ENCODE measurements around the gene RASA3.
"Not testable (repeated sequence)": the region's sequence is repeated elsewhere in the genome, so short reads cannot be mapped to it uniquely, and the experiment has no call there.

RASA3 gene, protein sequence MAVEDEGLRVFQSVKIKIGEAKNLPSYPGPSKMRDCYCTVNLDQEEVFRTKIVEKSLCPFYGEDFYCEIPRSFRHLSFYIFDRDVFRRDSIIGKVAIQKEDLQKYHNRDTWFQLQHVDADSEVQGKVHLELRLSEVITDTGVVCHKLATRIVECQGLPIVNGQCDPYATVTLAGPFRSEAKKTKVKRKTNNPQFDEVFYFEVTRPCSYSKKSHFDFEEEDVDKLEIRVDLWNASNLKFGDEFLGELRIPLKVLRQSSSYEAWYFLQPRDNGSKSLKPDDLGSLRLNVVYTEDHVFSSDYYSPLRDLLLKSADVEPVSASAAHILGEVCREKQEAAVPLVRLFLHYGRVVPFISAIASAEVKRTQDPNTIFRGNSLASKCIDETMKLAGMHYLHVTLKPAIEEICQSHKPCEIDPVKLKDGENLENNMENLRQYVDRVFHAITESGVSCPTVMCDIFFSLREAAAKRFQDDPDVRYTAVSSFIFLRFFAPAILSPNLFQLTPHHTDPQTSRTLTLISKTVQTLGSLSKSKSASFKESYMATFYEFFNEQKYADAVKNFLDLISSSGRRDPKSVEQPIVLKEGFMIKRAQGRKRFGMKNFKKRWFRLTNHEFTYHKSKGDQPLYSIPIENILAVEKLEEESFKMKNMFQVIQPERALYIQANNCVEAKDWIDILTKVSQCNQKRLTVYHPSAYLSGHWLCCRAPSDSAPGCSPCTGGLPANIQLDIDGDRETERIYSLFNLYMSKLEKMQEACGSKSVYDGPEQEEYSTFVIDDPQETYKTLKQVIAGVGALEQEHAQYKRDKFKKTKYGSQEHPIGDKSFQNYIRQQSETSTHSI

DNA sequence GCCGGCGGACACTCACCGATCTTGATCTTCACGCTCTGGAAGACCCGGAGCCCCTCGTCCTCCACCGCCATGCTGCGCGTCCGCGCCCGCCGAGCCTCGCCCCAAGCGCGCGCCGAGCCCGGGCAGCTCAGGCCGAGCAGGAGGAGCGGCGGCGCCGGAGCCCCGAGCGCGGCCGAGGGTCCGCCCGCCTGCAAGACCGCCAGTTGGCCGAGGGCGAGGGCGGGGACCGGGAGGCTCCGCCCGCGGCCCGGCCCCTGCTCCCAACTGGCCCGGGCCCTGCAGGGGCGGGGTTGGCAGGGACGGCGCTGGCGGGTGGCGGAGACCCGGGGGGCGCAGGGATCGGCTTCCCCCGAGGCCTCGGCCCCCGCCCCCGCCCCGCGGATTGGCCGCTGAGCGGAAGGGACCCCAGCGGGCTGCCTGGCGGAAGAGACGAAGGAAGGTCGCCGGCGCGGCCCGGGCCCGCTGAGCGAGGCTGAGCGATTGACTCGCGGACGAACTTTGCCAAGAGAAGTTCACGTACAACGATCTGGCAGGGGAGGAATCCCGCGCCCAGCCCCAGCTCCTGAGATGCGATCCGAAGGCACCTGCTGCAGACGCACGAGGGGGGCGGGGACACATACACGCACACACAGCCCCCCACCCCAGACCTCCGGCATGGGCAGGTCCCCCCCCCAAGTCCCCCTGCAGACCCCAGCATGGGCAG lies at the start of gene RASA3:
TSS of gene RASA3 (minus strand) at position 205 of the 703 bp plus-strand sequence. CDS start at position 71, 134 bp downstream.
- peak in 1 of 2 donors; percentile 32 for DNase-seq (ENCODE audit: low read depth in 2 of 2)

DNA sequence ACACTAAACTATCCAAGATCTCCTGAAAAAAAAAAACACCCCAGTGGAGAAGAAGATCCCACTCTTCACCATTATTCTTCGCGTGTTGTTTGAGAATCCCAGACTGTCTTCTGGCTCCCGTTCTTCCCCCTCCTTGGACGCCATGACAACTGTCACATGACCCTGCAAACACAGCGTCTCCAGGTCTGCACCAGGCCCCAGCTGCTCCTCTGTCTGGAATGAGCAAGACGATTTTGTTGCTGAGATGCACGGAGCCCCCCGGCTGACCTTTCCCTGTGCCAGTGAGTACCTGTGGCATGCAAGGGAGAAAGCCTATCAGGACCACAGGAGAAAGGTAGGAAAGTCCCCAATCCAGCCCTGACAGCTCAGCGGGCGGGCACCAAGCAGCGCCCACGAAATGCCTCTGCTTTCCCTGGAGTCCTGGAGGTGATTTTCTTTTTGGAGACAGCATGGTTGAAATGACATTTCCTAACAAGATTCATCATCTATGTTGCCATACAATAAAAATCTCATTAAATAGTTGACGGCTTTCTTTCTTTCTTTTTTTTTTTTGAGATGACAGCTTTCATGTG lies 46.8 kb upstream of the RASA3 start, which contains the start of gene CFAP97D2:
TSS of gene CFAP97D2 (plus strand) at position 171 of the 572 bp plus-strand sequence. CDS start at position 245, 74 bp downstream.
- no peak for DNase-seq (ENCODE audit: low read depth in 2 of 2)

DNA sequence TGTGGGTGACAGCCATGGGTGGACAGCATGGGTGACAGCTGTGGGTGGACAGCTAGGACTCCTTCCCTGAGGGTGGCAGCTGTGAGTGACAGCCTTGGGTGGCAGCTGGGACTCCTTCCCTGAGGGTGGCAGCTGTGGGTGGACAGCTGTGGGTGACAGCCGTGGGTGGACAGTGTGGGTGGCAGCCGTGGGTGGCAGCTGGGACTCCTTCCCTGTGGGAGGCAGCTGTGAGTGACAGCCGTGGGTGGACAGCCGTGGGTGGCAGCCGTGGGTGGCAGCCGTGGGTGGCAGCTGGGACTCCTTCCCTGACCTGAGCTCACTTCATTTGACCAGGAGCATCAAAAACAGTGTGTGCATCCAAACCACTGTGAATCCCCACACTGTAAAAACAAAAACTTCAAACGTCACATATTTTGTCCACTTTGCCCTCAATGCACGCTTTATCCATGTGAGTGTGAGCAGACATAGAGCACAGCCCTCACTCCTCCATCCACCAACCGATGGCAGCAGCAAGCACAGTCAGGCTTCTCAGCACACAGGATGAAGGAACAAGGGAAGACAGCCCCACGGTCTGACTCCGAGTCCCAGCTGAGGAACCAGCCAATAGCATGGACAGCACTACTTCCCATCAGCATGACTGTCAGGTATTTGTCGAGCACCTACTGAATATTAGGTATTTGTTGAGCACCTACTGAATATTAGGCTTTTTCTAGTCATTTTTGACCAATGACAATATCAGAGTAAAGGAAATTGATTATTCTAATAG lies 45.0 kb upstream of the RASA3 start:
- no peak for DNase-seq (ENCODE audit: low read depth in 2 of 2)

DNA sequence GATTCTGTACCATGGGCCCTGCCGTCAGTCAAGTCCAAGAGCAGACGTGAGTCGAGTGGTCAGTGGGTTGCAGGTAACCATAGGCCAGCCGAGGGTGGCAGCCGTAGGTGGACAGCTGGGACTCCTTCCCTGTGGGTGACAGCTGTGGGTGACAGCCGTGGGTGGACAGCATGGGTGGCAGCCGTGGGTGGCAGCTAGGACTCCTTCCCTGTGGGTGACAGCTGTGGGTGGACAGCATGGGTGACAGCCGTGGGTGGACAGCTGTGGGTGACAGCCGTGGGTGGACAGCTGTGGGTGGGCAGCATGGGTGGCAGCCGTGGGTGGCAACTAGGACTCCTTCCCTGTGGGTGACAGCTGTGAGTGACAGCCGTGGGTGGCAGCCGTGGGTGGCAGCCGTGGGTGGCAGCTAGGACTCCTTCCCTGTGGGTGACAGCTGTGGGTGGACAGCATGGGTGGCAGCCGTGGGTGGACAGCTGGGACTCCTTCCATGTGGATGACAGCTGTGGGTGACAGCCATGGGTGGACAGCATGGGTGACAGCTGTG lies 44.0 kb upstream of the RASA3 start:
- DNase-seq (ENCODE audit: low read depth in 2 of 2): not testable (repeated sequence)

DNA sequence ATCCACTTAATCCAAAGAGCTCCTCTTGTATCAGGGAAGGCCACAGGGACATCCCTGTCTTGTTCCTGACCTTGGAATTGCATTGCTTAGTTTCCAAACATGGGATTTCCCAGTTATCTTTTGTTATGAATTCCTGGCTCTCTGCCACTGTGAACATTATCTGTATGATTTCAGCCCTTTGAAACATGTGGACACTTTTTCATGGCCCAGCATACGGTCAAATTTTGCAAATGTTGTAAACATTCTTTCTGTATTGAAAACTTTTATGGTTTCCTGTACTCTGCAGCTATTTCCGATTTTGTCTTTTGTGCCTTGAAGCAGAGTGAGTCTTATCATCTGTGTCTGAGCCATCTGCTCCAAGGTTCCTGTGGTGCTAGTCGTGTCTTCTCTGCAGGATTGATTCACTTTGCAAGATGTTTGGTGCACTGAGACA lies 42.1 kb upstream of the RASA3 start:
- no peak for DNase-seq (ENCODE audit: low read depth in 2 of 2)

DNA sequence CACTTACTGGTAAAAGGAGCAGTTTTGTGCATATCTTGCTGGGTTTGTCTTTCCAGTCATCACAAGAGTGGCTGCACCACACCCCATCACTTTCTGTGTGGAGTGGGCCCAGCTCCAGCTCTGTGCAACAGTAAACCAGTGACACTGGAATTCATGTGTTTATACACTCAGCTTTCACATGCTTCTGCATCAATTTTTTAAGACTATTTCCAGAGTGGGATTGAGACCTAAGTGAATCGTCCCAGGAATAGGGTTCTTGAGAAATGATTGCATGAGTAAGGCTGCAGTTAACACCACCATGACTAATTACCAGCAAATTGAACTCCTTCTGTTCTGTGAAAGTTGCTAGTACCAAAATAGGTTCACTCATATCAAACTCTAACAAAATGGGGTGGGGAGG lies 41.3 kb upstream of the RASA3 start:
- no peak for DNase-seq (ENCODE audit: low read depth in 2 of 2)

DNA sequence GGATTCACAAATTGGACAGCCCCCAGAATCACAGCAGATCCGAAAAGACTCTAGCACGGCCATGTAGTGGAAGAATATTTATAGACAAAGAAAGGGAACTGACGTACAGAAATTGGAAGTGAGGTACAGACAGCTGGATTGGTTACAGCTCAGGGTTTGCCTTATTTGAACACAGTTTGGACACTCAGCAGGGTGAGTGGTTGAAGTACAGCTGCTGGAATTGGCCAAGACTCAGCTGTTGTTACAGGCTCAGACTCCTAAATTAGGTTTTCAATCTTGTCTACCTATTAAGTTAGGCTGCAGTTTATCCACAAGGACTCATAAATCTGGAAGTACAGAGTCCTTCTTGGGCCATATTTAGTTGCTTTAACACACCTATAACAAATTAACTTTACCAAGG lies 40.8 kb upstream of the RASA3 start:
- DNase-seq (ENCODE audit: low read depth in 2 of 2): no peak

DNA sequence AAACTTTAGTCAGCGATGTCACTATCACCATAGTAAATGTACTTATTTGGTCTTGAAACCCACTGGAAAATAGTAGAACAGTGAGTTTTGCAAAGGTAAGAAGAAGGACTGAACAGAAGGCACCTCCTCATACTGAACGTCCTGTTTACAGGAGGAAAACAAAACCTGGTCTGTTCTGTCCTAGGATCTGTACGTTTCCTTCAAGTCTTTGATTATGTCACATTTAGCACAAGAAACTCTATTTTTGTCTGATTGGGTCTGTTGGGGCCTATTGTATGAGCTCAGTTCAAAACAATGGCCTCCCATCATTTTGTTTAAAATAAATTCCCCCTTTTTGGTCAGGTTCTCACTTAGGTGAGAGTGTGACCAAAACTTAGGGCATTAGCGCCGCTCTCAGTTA lies 35.5 kb upstream of the RASA3 start:
- no peak for DNase-seq (ENCODE audit: low read depth in 2 of 2)

DNA sequence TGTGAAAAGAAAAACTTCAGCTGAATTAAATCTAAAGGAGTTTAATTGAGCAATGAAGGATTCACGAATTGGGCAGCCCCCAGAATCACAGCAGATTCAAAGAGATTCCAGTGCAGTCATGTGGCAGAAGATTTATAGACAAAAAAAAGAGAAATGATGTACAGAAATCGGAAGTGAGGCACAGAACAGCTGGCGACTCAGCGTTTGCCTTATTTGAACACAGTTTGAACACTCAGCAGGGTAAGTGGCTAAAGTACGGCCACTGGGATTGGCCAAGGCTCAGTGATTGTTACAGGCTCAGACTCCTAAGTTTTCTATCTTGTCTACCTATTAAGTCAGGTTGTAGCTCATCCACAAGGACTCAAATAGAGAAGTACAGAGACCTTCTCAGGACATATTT lies 35.0 kb upstream of the RASA3 start:
- DNase-seq (ENCODE audit: low read depth in 2 of 2): no peak

DNA sequence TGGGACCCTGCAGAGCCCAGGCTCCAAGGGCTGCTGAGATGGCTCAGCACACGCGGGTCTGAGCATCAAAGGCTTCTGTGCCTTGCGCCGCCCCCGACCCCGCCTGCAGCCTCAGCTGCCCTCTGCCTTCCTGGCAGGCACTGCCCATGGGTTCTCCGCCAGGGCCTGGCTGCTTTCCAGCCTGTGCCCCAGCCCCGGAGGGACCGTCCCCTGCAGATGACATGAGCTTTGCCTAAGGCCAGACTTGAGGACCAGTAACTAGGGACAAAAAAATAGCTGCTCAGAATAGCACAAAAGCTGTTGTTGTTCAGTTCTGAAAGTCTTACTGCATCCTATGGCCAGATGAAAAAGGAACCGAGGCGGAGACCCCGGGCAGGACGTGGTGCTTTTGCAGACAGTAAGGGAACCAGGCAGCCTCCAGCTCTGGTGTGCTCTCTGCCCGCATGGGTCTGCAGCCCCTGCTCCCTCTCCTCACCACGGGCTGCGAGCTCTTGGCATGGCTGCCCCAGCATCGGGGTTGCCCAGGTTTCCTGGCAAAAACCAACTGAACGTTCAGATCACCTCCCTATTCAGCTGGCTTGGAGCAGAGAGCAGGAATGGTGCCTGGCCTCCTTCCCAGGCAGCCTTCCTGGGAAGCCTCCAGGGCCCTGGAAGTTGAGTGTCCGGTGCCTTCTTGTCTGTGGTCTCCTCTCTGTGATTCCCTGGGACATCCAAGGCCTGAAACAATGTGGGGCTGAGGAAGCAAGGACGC lies 34.1 kb upstream of the RASA3 start:
- no peak for DNase-seq (ENCODE audit: low read depth in 2 of 2)

DNA sequence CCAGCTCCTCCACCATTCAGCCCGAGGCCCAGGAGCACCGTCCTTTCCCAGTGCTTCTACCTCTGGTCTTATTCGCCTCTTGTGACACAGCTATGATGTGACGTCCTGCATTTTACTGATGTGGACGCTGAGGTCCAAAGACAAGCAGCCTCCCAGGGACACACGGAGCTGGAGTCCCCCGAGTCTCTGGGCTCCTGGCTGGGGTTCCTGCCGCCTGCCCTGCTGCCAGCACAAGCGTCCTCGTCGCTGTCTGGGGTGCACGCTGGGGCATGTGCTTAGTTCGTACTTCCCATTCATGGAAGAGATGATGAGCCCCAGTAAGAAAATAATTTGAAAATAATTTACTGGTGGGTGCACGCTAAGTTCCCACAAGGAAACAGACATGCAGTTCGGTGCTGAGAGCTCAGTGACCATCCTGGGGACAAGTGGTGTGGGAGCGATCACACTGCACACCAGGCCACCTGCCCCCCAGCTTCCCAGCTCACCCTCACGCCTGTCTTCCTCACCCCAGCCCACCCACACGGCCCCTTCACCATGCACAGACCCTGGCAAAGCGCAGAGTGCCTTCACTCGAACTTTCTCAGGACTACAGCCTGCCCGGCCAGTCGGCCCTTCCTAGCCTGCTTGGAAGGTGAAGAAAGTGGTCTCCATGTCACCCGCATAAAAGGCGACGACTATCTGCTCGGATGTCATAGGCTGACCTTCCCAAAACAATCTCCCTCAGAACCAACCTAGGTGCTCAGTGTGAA lies 32.4 kb upstream of the RASA3 start:
- DNase-seq (ENCODE audit: low read depth in 2 of 2): no peak

DNA sequence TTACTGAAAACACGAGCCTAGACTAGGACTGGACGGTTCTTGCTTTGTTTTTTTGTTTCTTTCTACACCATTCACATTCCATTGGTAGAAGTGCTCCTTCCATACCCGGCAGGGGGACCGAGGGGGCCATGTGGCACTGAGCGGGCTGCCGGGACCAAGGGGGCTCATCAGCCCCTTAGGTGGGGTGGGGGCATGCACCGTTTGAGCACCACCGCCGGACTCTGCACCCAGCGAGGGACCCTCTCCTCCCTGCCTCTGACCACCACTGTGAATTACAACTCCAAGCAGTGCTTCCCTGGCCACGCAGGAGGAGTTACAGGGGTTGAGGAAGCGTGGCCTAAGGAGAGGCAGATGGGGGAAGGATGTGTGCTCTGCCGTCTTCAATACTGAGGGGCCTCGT lies 31.6 kb upstream of the RASA3 start:
- DNase-seq (ENCODE audit: low read depth in 2 of 2): no peak

DNA sequence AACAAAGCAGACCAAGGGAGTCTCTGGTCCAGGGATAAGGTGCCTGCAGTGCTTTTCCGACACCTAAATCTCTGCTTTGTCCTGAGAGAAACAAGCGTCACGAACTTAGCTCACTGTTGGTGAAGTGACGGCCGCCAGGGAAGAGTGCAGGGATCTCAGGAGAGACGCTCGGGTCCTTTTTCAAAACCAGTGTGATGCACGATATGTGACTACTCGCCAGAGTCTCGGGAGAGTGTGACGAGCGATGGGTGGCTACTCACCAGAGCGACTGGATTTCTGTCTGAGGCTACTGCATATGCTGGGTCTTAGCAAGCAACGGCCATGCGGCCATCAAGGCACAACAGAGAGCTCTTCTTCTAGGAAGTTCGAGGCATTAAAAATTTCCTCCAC lies 30.1 kb upstream of the RASA3 start:
- DNase-seq (ENCODE audit: low read depth in 2 of 2): no peak

DNA sequence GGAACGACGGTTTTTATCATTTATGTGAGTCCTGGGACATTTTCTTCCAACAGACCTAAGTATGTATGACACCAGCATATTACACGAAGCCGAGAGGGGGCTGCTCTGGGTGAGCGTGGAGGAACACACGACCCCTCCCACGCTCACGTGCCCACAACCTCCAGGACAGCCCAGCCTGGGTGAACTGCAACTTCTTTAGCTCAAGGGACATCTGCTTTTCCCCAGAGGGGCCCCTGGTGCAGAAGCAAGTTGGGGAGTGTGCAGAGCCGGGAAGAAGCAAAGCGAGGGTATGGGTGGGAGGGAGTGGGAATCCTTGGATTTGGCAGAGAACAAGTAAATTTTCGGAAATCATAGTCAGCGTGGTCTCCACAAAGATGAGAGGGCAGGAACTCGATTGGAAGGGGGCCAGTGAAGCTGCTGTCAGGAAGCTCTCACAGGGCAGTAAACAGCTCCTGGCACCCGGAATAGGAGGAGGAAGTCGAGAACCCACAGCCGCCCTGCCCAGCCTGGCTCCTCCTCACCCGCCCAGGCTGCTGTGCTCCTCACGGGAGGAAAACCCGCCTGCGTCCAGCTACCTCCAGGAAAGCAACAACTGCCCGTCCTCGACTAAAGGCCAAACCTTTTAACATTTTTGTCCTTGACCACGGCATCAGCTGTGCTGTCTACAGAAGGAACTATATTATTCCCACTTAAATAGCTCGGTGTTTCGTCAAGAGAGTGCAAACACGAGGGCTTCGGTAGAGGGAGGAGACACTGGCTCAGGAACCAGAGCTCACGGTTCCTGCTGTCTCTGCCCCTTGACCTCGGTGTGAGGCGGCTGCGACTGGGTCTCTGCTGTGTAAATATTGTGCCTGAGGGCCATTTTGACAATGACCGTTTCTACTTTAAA lies 29.5 kb upstream of the RASA3 start:
- DNase-seq (ENCODE audit: low read depth in 2 of 2): no peak

DNA sequence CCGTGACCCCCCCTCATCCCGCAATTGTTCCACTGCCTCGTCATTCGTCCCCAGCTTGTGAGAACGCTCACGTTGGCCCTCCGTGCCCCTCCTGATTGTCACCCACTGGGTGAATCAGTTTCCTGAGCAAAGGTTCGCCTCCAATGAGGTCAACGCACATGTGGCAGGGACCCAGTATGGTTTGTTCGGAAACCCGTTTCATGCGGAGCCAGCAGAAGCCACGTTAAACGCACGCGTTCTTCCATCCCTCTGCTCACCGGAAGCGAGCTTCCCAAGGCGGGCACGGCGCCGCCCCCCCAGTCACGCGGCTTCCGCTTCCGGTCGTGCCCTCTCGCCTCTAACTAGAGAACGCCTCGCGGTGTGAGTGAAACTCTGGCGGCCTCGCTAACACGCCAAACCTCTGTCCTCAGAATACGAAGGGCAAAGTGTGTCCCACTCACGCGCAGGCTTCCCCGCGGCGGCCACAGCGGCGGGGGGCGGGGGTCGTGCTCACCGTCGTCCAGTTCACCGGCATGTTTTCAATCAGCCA lies 28.7 kb upstream of the RASA3 start:
- DNase-seq (ENCODE audit: low read depth in 2 of 2): no peak

DNA sequence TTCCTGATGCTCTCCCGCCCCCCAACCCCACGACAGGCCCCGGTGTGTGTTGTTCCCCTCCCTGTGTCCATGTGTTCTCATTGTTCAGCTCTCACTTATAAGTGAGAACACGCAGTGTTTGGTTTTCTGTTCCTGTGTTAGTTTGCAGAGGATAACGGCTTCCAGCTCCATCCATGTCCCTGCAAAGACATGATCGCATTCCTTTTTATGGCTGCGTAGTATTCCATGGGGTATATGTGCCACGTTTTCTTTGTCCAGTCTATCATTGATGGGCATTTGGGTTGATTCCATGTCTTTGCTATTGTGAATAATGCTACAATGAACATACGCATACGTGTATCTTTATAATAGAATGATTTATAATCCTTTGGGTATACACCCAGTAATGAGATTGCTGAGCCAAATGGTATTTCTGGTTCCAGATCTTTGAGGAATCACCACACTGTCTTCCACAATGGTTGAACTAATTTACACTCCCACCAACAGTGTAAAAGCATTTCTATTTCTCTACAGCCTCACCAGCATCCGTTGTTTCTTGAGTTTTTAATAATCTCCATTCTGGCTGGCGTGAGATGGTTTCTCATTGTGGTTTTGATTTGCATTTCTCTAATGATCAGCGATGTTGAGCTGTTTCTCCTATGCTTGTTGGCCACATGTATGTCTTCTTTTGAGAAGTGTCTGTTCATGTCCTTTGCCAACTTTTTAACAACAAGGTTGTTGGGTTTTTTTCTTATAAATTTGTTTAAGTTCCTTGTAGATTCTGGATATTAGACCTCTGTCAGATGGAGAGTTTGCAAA lies 26.6 kb upstream of the RASA3 start:
- not testable (repeated sequence) for DNase-seq (ENCODE audit: low read depth in 2 of 2)

DNA sequence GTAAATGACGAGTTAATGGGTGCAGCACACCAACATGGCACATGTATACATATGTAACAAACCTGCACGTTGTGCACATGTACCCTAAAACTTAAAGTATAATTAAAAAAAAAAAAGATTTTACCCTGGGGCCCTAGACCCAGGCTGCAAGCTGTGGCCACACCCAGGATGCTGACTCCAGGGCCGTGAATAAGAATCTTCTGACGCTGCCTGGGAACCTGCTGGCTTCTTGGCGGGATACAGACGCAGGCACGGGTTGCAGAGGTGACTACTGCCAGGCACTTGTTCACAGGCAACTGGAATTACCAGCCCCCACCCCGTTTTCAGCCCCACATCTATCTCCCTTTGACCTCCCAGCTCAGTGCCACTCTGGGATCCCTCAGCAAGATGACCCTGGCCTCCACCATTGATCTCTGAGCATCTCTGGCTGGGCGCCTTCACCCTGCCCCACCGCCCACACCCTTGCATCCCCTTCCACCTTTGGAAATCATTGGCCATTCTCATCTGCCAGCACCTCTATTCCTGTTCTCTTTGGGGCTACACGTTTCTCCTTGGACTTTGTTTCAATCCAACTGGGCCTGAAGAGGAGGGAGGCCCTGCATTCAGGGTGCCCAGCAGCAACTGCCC lies 25.6 kb upstream of the RASA3 start:
- no peak for DNase-seq (ENCODE audit: low read depth in 2 of 2)
